KOPT-K1 (cell line): ENCODE measurements around the gene DNAJB14.

Experiments used
- H3K27ac ChIP-seq: fragments of 200-600 bp; sonication (generic); 2 replicates; pipeline ENCODE4 v1.5.1; 2016; ENCODE audit warnings: antibody characterized with exemption, mild to moderate bottlenecking, low read depth, low read length; ENCODE audit not compliant: poor library complexity, severe bottlenecking
- H3K36me3 ChIP-seq: fragments of 200-600 bp; sonication (generic); 2 replicates; pipeline ENCODE4 v1.5.1; 2017; ENCODE audit warnings: antibody characterized with exemption, mild to moderate bottlenecking, low read length, moderate library complexity; ENCODE audit not compliant: insufficient read depth
- H3K9me3 ChIP-seq: fragments of 200-600 bp; sonication (generic); 2 replicates; pipeline ENCODE4 v1.5.1; 2017; ENCODE audit warnings: antibody characterized with exemption, low read length, mild to moderate bottlenecking; ENCODE audit not compliant: insufficient read depth, poor library complexity, severe bottlenecking

Gene DNAJB14

DNA sequence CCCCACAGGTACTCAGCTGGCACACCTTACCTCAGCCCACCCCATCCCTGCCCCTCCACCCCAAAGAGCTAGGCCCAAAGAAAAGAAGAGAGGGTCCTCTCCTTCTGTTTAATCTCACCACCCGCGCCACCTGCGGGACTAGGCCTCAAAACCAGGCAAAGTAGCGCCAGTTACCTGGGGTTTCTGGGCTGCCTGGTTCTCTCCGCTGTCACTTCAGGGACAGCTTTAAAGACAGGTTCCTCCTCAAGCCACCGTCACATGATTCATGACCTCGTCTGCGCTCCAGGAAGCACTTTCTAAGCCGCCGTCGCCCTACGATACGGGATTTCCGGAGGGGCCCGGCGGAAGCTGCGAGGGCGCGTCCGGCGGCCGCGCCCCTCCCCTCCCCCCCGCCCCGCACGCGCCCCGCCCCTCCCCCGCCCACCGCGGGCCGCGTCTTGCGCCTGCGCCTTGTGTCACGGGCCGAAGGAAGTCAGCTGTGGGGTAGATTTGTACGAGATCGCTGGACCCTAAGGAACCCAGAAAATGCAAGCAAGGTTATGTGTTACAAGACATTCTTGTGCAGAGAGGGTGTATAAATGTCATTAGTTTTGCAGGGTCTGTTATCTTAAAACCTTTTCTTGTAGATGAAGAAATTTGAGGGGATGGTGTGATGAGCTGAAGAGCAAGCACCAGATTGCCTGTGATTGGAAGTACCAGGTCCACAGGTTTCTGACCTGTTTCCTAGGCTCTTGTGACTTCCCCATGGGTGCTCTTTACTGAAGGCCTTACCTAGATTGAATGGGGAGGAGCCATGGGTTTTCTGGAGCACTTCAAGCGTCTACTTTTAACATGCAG lies 52.0 kb downstream of the DNAJB14 start, which contains the start of gene LAMTOR3:
TSS of gene LAMTOR3 (minus strand) at position 267 of the 837 bp plus-strand sequence. CDS start 464 bp downstream, outside the sequence.
- peak within 1 kb of the TSS; percentile 75 for H3K27ac ChIP-seq
- H3K9me3 ChIP-seq = no peaks in the 10 kb centered on the region
- peaks cover 19% of the 10 kb centered on the region for H3K36me3 ChIP-seq

DNA sequence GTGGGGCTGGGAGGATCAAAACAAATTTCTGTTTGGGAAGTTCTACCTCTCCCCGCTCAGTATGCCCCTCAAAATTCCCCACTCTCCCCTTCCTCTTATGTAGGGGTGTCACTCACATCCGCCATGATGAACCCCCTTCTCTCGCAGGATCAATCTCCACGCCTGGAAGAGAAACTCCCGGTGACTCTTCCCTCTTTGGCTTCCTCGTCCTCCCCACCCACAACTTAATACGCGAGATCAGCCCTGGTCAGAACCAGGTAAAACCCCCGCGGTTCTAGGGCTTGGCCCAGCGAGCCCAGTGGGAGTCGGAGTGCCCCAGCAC lies 52.6 kb downstream of the DNAJB14 start:
- H3K9me3 ChIP-seq = no peaks in the 10 kb centered on the region
- H3K36me3 ChIP-seq = peaks cover 19% of the 10 kb centered on the region
- peak overlapping the region; percentile 63 for H3K27ac ChIP-seq

DNA sequence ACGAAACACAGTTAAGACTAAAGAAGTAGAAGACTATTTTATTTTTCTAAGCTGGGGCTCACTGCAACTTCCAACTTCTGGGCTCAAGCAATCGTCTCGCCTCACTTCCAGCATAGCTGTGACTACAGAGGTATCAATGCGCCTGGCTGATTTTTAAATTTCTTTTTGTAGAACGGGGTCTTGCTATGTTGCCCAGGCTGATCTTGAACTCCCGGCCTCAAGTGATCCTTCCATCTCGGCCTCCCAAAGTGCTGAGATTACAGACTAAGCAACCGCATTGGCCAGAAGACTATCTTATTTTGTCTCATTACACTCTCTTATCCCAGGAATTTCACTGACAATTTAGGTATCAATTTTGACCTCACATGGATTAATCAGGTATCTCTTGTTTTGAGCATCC lies 53.4 kb downstream of the DNAJB14 start:
- H3K9me3 ChIP-seq = no peaks in the 10 kb centered on the region
- H3K27ac ChIP-seq = no peak overlapping the region
- H3K36me3 ChIP-seq = peaks cover 14% of the 10 kb centered on the region; the same call in 1 of the 2 replicates

DNA sequence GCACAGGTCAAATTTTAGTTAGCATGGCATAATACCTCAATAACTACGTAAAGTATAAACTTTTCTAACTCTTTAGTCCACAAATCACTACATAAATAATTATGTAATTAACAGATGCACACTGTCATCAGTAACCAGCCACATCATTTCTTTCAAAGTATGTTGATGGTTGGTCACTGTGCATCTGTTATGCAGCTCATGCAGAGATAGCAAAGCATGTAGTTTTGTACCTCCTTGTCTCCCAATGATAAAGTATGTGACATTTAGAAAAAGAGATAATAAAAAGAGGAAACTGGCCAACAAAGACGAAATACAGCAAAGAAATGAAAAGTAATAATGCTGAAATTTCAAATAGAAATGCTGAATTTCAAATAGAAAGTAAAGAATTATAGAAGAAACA lies 55.1 kb downstream of the DNAJB14 start:
- Histone ChIP-seq H3K27ac (no peak overlapping the region), H3K9me3 (no peaks in the 10 kb centered on the region), H3K36me3 (peaks cover 23% of the 10 kb centered on the region)

DNA sequence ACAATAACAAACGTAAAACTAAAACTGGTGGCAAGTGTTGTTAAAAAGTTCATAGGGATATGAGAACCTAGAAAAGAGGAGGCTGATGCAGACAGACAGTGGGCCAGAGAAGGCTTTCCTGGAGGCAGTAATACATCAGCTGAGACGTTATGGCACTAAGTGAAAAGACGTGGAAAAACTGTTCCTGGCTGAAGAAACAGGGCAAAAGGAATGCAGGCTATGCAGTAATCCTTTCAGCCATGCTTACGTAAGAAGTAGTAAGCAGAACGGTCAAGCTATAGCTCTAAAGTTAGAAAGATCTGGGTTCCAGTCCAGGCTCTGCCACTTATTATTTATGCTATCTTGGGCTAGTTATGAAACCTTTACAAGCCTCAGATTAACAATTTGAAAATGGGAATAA lies 58.6 kb downstream of the DNAJB14 start:
- no peak overlapping the region for H3K27ac ChIP-seq
- H3K9me3 ChIP-seq = no peaks in the 10 kb centered on the region
- H3K36me3 ChIP-seq = peaks cover 57% of the 10 kb centered on the region

DNA sequence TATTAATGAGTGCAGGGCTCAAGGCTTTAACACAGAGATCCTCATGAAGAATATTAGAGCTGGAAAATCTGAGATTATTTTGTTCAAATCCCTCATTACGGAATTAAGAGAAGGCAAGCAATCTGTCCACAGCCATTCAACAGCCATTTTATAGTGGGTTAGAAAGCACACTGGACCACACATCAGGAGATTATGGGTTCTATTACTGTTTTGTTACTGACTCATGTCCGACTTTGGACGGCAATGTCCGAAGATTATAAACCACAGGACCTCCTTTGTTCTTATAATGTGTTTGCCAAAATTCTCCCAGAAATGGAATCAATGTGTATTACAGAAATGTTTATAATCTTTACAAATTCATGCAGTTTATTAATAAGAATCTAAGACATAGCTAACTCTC lies 60.3 kb downstream of the DNAJB14 start:
- no peak overlapping the region for H3K27ac ChIP-seq
- peaks cover 65% of the 10 kb centered on the region for H3K36me3 ChIP-seq
- H3K9me3 ChIP-seq = no peaks in the 10 kb centered on the region

DNA sequence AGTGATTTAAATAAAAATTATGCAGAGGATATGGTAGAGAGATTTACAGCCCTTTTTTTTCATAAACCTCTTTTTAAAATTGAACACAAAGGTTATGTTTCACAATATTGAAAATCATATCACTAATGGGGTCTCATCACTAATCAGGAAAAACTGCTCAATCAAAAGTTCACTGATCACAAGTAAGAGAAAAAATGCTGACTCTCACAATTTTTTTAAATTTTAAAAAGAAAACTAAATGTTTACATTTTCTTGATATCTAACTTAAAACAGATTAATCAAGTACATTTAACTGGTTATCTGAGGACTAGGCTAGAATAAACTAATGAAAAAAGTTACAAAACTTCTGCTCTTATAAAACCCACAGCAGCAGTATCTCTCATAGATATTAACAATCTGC lies 60.7 kb downstream of the DNAJB14 start:
- Histone ChIP-seq H3K27ac (no peak overlapping the region), H3K36me3 (peaks cover 68% of the 10 kb centered on the region), H3K9me3 (no peaks in the 10 kb centered on the region)

DNA sequence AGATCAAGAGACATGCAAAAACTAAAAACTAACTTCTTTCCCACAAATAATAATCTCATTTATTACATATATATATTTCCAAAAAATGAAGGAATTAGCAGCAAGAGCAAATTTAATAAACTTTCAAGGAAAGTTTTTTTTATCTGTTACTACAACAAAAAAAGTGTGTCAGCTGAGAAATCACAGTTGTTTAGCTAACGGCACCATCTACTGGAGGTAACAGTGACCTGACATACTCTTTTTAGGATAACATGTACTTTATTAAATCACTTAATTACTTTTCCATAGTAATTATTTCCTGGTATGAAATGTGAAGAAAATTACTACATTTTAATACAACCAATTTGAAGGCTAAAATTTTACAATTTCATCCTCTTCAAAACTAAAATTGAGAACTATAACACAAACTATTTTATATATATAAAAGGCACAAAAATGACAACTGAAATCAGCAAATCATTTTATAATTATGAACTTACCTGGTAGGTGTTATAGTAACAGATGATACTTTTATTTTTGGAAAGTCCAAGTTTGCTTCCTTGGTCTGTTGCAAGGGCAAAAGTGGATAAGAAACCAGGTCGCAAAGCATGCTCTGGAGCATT lies 61.3 kb downstream of the DNAJB14 start:
- peaks cover 73% of the 10 kb centered on the region for H3K36me3 ChIP-seq
- H3K27ac ChIP-seq = no peak overlapping the region
- H3K9me3 ChIP-seq = no peaks in the 10 kb centered on the region

DNA sequence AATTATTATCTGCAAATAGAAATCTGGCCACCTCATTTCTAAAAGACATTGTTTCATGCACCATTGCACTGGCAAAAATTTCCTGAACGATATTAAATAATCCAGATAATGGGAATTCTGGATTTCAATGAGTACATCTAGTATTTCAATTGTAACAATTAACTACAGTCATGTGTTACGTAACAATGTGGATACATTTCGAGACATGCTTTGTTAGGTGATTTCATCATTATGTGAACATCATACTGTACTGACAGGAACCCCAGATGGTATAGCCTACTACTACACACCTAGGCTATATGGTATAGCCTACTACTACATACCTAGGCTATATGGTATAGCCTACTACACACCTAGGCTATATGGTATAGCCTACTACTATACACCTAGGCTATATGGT lies 67.0 kb downstream of the DNAJB14 start:
- H3K27ac ChIP-seq = no peak overlapping the region
- no peaks in the 10 kb centered on the region for H3K9me3 ChIP-seq
- H3K36me3 ChIP-seq = peaks cover 62% of the 10 kb centered on the region

DNA sequence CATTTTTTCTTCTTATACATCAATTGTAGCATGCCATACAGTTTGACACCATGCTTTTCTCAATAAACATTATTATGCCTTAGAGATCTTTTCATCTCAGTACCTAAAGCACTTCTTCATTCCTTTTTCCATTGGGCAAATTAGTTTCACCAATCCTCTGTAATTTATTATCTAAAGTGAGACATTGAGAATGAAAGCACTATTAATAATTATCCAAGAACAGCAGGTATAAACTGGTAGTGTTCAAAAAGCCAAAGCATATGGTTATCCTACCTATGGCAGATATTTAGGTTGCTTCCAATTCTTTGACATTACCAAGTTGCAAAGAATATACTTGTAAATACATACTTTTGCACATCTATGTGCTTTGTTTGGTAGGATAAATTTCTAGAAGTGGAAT lies 67.8 kb downstream of the DNAJB14 start:
- no peak overlapping the region for H3K27ac ChIP-seq
- peaks cover 54% of the 10 kb centered on the region for H3K36me3 ChIP-seq
- H3K9me3 ChIP-seq = no peaks in the 10 kb centered on the region

DNA sequence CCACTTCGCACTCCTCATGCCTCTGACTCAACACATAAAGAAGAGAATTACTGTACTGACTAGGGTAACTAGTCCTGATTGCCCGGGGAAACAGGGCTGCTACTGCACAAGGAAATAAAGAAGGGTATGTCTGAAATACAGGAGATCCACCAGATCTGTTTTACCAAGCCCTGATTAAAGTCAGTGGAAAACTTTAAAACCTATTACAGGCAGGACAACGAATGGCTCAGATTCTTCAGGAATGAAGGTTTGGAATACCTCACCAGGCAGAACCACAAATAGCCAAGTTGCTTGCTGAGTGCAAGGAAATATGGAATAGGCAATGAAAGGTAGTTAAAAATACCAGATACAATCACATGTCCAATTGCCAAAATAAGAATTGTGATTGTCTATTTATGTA lies 69.5 kb downstream of the DNAJB14 start:
- Histone ChIP-seq H3K27ac (no peak overlapping the region), H3K9me3 (no peaks in the 10 kb centered on the region), H3K36me3 (peaks cover 41% of the 10 kb centered on the region)

DNA sequence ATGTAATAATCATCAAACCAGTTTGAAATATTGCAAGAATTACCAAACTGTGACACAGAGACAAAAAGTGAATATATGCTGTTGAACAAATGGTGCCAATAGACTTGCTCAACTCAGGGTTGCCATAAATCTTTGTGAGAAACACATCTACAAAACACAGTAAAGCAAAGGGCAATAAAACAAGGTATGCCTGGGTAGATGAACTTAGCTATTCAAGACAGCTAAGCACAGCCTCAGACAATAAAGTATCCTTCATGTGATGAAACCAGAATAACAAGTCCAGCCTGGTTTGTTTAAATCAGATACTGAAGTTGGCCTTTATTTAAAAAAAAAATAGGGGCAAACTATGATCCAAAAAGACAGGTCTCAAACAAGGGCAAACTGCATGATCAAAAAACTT lies 71.3 kb downstream of the DNAJB14 start:
- Histone ChIP-seq H3K36me3 (peaks cover 23% of the 10 kb centered on the region), H3K27ac (no peak overlapping the region), H3K9me3 (no peaks in the 10 kb centered on the region)

DNA sequence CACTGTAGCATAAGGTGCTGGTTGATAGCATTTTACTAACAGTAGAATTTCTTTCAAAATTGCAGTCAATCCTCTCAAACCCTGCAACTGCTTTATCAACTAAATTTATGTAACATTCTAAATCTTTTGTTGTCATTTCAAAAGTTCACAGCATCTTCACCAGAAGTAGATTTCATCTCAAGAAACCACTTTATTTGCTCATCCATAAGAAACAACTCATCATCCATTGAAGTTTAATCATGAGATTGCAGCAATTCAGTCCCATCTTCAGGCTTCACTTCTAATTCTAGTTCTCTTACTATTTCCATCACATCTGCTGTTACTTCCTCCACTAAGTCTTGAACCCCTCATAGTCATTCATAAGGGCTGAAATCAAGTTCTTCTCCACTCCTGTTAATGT lies 73.8 kb downstream of the DNAJB14 start:
- H3K36me3 ChIP-seq = no peaks in the 10 kb centered on the region
- H3K27ac ChIP-seq = no peak overlapping the region
- no peaks in the 10 kb centered on the region for H3K9me3 ChIP-seq

DNA sequence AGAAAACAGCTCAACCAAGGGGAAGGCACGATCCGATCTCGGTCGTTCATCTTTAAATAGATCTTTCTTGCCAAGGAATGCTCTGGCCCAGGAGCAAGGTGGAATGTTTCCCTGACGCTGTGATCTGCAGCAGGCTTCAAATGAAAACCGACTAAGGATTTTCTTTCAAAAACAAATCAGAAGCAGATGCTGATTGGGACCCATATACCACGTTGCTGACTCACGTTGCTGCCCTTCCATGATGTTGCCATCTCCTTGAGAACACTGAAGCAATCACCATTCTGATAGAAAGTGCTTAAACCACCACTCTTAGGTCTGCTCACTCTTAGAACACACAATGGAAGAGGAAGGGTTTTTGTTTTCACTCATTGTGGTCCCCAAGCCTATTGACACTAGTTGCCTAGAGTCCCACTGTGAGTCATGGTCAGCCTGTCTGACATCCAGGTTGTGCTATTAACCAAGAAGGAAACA lies 78.3 kb downstream of the DNAJB14 start:
- H3K27ac ChIP-seq = no peak overlapping the region
- no peaks in the 10 kb centered on the region for H3K36me3 ChIP-seq
- H3K9me3 ChIP-seq = no peaks in the 10 kb centered on the region

DNA sequence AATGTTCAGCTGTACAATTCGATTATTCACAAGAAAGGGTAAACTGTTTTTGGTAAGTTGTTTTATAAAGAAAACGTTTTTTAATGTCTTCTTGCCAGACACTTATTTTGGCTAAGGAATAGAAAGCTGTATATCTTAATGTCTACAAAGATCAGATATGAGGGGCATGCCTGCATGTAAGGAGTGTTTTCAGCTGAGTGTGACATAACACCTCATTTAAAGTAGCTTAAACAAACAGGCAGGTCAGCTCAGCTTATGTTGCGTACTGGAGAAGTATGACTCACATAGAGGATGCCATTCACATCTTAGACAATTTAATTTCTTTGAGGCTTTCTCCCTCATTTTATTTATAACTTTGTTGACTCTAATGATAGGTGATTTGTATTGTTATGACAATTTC lies 82.6 kb downstream of the DNAJB14 start:
- no peaks in the 10 kb centered on the region for H3K9me3 ChIP-seq
- H3K27ac ChIP-seq = no peak overlapping the region
- H3K36me3 ChIP-seq = no peaks in the 10 kb centered on the region
